CD14-positive monocyte (primary cell): ENCODE results near the gene IZUMO4. TPM values are rescaled to one million over a fixed set of nuclear protein-coding genes. Genes with fewer than 3 reads are reported as not detected.
A peak's percentile ranks its signal among the peaks of the same experiment; 100 is the strongest.

ENCODE experiments used
- DNase-seq, 3 donors: peaks; one replicate each; pipeline ENCODE4 v3.0.0-alpha.2; 2011 to 2022
- H2AFZ ChIP-seq: 2 replicates; pipeline ENCODE4 v1.6.0; 2012; ENCODE audit warnings: mild to moderate bottlenecking, low read depth, low read length, inconsistent platforms; ENCODE audit not compliant: insufficient read depth, poor library complexity, severe bottlenecking
- H3K27ac ChIP-seq, 2 donors: 1 replicate in 1 of 2; 2 replicates in 1 of 2; pipeline ENCODE4 v1.5.1; 2012 to 2013; ENCODE audit warnings: low read length in 2 of 2, control low read depth in 1 of 2, inconsistent platforms in 1 of 2, low read depth in 1 of 2, mild to moderate bottlenecking in 1 of 2
- H3K27me3 ChIP-seq, 2 donors: one replicate each; pipeline versions ENCODE4 v1.6.0 to v1.6.1; 2011 to 2013; ENCODE audit warnings: low read length in 2 of 2; ENCODE audit not compliant: control insufficient read depth in 2 of 2, insufficient read depth in 2 of 2
- H3K36me3 ChIP-seq, 2 donors: replicated peaks in 1 of 2; 1 replicate in 1 of 2; 2 replicates in 1 of 2; pipeline versions ENCODE4 v1.5.1 to v1.6.1; 2012 to 2013; ENCODE audit warnings: low read length in 2 of 2, control low read depth in 1 of 2, inconsistent platforms in 1 of 2, mild to moderate bottlenecking in 1 of 2; ENCODE audit not compliant: insufficient read depth in 2 of 2, control insufficient read depth in 1 of 2
- H3K4me1 ChIP-seq, 2 donors: 1 replicate in 1 of 2; 2 replicates in 1 of 2; pipeline versions ENCODE4 v1.5.1 to v1.6.1; 2012 to 2013; ENCODE audit warnings: low read length in 2 of 2, control low read depth in 1 of 2, inconsistent platforms in 1 of 2, mild to moderate bottlenecking in 1 of 2, moderate library complexity in 1 of 2; ENCODE audit not compliant: insufficient read depth in 2 of 2, control insufficient read depth in 1 of 2
- H3K4me2 ChIP-seq: replicated peaks from 2 replicates; pipeline ENCODE3; 2012; ENCODE audit warnings: low read length, moderate library complexity, mild to moderate bottlenecking; ENCODE audit not compliant: poor library complexity, severe bottlenecking; ENCODE audit errors: extremely low read depth
- H3K4me3 ChIP-seq, 3 experiments: fragments of 200-600 bp in 1 of 3; sonication (generic) in 1 of 3; replicated peaks in 1 of 3; 1 replicate in 2 of 3; 2 replicates in 1 of 3; pipeline ENCODE4 v1.5.1; 2011 to 2013; ENCODE audit warnings: low read length in 3 of 3, mild to moderate bottlenecking in 3 of 3, control low read depth in 2 of 3, low read depth in 2 of 3, inconsistent platforms in 1 of 3, moderate library complexity in 1 of 3
- H3K79me2 ChIP-seq: 2 replicates; pipeline ENCODE4 v1.6.0; 2012; ENCODE audit warnings: mild to moderate bottlenecking, control low read depth, inconsistent platforms, low read length, moderate library complexity; ENCODE audit not compliant: insufficient read depth
- H3K9ac ChIP-seq: 2 replicates; pipeline ENCODE4 v1.6.0; 2017; ENCODE audit warnings: low read length, mild to moderate bottlenecking; ENCODE audit not compliant: insufficient read depth, poor library complexity, severe bottlenecking
- H3K9me3 ChIP-seq, 2 donors: replicated peaks in 1 of 2; 1 replicate in 1 of 2; 2 replicates in 1 of 2; pipeline versions ENCODE4 v1.5.1 to v1.6.1; 2012 to 2013; ENCODE audit warnings: low read length in 2 of 2, control low read depth in 1 of 2; ENCODE audit not compliant: control insufficient read depth in 1 of 2, insufficient read depth in 1 of 2
- H4K20me1 ChIP-seq: 2 replicates; pipeline ENCODE4 v1.6.0; 2012; ENCODE audit warnings: mild to moderate bottlenecking, low read length, control low read depth, moderate library complexity; ENCODE audit not compliant: insufficient read depth
- H3K27ac Mint-ChIP-seq, 7 donors: one replicate each; pipeline ENCODE4 v1.8.0; 2020; ENCODE audit warnings: mild to moderate bottlenecking in 7 of 7, mixed read lengths in 7 of 7, moderate library complexity in 6 of 7, inconsistent platforms in 2 of 7
- H3K27me3 Mint-ChIP-seq, 3 donors: one replicate each; pipeline ENCODE4 v1.8.0; 2021 to 2022; ENCODE audit warnings: low read depth in 3 of 3, mild to moderate bottlenecking in 3 of 3, mixed read lengths in 3 of 3, moderate library complexity in 3 of 3, inconsistent platforms in 1 of 3
- H3K36me3 Mint-ChIP-seq, 2 donors: one replicate each; pipeline ENCODE4 v1.8.0; 2020; ENCODE audit warnings: mixed read lengths in 2 of 2, inconsistent platforms in 1 of 2, mild to moderate bottlenecking in 1 of 2
- H3K4me1 Mint-ChIP-seq: one replicate; pipeline ENCODE4 v1.8.0; 2020; ENCODE audit warnings: mild to moderate bottlenecking, mixed read lengths
- H3K4me3 Mint-ChIP-seq, 2 donors: one replicate each; pipeline ENCODE4 v1.8.0; 2020; ENCODE audit warnings: mild to moderate bottlenecking in 2 of 2, mixed read lengths in 2 of 2, moderate library complexity in 1 of 2
- H3K9me3 Mint-ChIP-seq, 7 donors: one replicate each; pipeline ENCODE4 v1.8.0; 2020 to 2022; ENCODE audit warnings: mixed read lengths in 7 of 7, mild to moderate bottlenecking in 6 of 7, moderate library complexity in 6 of 7, inconsistent platforms in 2 of 7
- CTCF ChIP-seq: fragments of 200-600 bp; IDR thresholded peaks from one replicate; pipeline ENCODE4 v1.8.0; 2022; ENCODE audit warnings: antibody characterized with exemption, mild to moderate bottlenecking
- WGBS: methylation state at CpG from one replicate; pipeline ENCODE4 v1.1.5; 2013; ENCODE audit warnings: missing lambda C conversion rate; ENCODE audit not compliant: insufficient coverage; 5-methylcytosine and 5-hydroxymethylcytosine counted together
- intact Hi-C, 2 donors: fragments of 100-400 bp; cut with micrococcal nuclease; formaldehyde crosslinking; loops; one replicate each; pipeline versions ENCODE4 v1.15.0 to v1.15.1; 2023
- polyA plus RNA-seq, 3 donors: library from polyadenylated mRNA; depleted of rRNA in 1 of 3; unstranded in 2 of 3; stranded (reverse) in 1 of 3; fragments of 300-500 nt in 2 of 3; fragments of >200 nt in 1 of 3; fragmentation: Illumina TruSeq in 2 of 3; gene quantifications; 1 replicate in 2 of 3; 2 replicates in 1 of 3; pipeline ENCODE4 v1.2.3, GENCODE V29; 2012 to 2021

IZUMO4 gene
- polyA plus RNA-seq, 3 donors: 0.41 to 17.5 (median 0.80) TPM

- H3K27me3 ChIP-seq: no peaks in the 10 kb centered on the region
- no peak for DNase-seq
- 37% methylated on average over 3 of the region's 5 CpGs for WGBS
- Mint-ChIP-seq H3K27ac (peak overlapping the region in 3 of 7 donors; percentile 30 to 48 (median 46)), H3K4me3 (no peak overlapping the region), H3K4me1 (peaks cover 27% of the 10 kb centered on the region), H3K9me3 (no peaks in the 10 kb centered on the region), H3K36me3 (no peaks in the 10 kb centered on the region), H3K27me3 (peaks cover 0 to 4% (median 2%) of the 10 kb centered on the region in 3 donors)
- no peak overlapping the region for H2AFZ ChIP-seq
- no peak for TF ChIP-seq CTCF
- intact Hi-C loops: no loop called here
- no peak overlapping the region for H3K4me2 ChIP-seq
- H3K9ac ChIP-seq: no peak overlapping the region
- no peaks in the 10 kb centered on the region for H3K9me3 ChIP-seq
- no peak overlapping the region for H3K27ac ChIP-seq
- H3K79me2 ChIP-seq: no peaks in the 10 kb centered on the region
- H3K4me3 ChIP-seq: no peak overlapping the region
- H4K20me1 ChIP-seq: no peaks in the 10 kb centered on the region
- H3K36me3 ChIP-seq: no peaks in the 10 kb centered on the region
- peaks cover 42 to 48% of the 10 kb centered on the region in 2 donors for H3K4me1 ChIP-seq
Measured at GRCh38 chr19:2056837-2057192, 39.9 kb upstream of the IZUMO4 start.

GRCh38 chr19:2057484-2058469 lies 38.9 kb upstream of the IZUMO4 start:
- peaks cover 36% of the 10 kb centered on the region for H3K4me1 Mint-ChIP-seq
- peaks cover 0 to 4% (median 2%) of the 10 kb centered on the region in 3 donors for H3K27me3 Mint-ChIP-seq
- no peaks in the 10 kb centered on the region for H4K20me1 ChIP-seq
- TF ChIP-seq CTCF: no peak
- H3K27ac ChIP-seq: no peak overlapping the region
- WGBS: 80% methylated on average over 19 of the region's 23 CpGs
- no peak overlapping the region for H3K4me3 ChIP-seq
- no peak overlapping the region for H3K4me3 Mint-ChIP-seq
- no peaks in the 10 kb centered on the region for H3K36me3 Mint-ChIP-seq
- H3K9ac ChIP-seq: no peak overlapping the region
- no peak for DNase-seq
- intact Hi-C loops: no loop called here
- no peaks in the 10 kb centered on the region for H3K27me3 ChIP-seq
- no peak overlapping the region for H3K4me2 ChIP-seq
- no peaks in the 10 kb centered on the region for H3K9me3 ChIP-seq
- no peaks in the 10 kb centered on the region for H3K36me3 ChIP-seq
- H3K79me2 ChIP-seq: no peaks in the 10 kb centered on the region
- no peak overlapping the region for H2AFZ ChIP-seq
- no peaks in the 10 kb centered on the region for H3K9me3 Mint-ChIP-seq
- H3K27ac Mint-ChIP-seq: no peak overlapping the region
- peaks cover 46 to 51% of the 10 kb centered on the region in 2 donors for H3K4me1 ChIP-seq
